ENCODE data around the gene LPP.

Gene LPP

GRCh38 chr3:188272481-188273372 lies 118.8 kb downstream of the LPP start:
- DNase-seq, result no peak

DNA sequence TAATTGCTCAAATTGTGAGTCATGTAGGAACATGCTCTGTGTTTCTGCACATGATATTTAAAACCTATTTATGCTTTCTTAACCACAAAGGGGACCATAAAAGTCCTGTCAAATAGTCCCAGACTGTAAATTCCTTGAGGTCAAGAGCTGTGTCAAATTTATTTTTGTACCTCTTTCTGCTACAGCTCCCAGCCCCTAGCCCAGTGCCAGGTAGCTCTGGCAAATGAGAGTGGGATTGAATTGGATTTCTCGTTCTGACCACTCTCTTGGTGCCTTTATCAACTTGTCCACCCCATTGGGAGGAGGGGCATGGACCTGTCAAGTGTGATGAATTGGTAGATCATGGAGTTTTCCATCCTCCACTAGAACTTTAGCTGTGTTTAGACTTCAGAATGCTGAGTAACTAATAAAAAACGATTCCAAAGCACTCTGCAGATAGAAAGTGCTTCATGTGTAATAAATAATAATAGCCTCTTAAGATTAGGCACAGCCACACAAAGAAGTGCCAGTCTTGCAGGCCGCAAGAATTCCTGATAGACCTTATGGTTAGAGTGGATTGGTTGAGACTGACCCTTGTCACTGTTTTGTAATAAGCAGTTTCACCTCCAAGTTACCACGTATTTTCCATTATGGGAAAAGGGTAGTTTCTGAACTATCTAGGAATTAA lies 120.4 kb downstream of the LPP start:
- DNase-seq, result no peak

GRCh38 chr3:188276375-188276774 lies 122.4 kb downstream of the LPP start:
- no peak for DNase-seq

- DNase-seq, result no peak
These were observed 124.9 kb downstream of the LPP start for GRCh38 chr3:188278717-188279324.

DNA sequence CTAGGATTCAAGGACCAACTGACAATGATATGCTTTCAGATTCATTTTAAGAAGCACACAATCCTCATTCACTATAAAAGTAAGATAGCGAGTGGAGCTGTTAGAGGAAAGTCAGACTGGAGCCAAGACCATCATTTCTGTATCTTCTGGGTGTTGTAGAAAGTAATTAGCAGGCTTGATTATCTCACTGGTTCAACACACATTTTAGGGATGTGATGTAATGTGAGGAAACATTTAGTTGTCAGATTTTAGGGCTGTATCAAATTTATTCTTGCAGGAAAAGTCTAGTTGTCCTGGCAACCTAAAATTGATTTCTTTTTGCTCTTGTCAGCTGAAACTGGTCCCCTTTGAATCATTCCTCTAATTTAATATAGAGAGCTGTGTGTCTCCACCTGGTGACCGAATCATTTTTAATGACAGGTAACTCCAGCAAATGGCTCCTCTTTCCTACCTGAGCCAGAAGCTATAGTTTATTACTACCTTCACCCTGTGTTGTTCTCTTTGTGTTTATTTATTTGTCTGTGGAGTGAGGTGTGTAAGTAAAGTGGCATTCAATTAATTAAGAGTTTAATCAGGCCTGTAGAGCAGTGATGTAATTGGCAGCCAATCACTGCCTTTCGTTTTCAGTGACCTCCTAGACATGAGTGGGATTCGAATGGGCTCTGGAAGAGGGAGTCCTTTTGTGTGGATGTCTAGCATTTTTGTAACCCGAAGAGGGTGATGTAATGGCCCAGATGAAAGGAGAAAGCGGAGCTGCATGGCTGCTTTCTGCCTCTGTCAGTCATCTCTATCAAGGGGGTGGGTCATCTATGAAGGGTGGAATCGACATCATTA lies 125.8 kb downstream of the LPP start:
- DNase-seq, result no peak

- DNase-seq, result no peak
These were observed 126.7 kb downstream of the LPP start for GRCh38 chr3:188280627-188281026.

GRCh38 chr3:188282871-188283270 lies 128.9 kb downstream of the LPP start:
- no peak for DNase-seq

- no peak for DNase-seq
These were observed 129.4 kb downstream of the LPP start for GRCh38 chr3:188283347-188283746.

DNA sequence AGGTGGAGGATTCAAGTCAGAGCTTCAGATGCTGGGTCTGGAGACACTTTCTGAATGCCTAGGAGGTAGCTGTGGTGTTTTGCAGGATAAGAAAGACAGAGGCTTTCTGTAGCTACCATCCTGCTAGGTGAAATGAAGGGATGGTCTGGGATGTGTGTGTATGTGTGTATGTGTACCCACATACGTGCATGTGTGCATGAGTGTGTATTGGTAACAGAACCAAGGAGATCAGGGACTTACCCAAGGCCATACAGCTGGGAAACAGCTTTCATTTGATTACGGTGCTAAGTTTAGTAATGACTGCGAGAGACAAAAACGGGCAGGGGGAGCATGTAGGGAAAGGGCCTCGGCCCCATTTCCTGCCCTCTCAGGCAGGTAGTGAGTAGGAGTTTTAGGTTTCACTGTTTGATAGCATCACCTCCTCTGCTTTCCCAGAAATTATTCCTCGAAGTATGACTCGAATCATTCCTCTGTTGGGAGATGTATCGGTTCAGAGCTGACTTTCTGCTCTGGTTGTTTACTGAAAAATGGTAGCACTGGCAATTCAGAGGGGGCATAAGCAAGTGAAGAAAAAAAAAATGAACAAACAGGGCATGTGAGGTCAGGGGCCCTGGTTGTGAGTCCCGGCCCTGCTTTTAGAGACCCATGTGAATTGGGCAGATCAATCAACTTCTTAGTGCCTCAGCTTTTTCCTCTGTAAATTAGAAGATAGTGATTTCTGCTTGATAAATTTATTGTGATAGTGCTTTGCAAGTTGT lies 130.7 kb downstream of the LPP start:
- DNase-seq, result no peak

DNA sequence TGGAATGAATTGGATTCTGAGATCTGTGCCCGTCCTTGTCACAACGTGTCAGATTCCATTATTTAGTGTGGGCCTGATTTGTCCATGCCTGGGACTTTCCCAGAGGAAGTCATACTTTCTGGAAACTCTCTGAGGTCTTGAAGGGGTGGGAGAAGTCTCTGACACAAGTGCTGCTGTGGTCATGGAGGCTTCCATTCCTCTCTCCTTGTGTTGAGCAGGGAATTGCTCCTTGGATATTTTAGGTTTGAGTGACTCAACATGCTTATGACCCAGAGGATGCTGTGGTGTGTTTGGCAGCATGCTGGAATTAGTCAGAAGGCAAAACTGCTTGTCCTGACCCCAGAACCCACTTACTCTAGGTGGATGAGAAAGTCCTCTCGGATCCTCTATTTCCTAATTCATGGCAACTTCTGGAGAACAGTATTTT lies 132.1 kb downstream of the LPP start:
- DNase-seq, result no peak

DNA sequence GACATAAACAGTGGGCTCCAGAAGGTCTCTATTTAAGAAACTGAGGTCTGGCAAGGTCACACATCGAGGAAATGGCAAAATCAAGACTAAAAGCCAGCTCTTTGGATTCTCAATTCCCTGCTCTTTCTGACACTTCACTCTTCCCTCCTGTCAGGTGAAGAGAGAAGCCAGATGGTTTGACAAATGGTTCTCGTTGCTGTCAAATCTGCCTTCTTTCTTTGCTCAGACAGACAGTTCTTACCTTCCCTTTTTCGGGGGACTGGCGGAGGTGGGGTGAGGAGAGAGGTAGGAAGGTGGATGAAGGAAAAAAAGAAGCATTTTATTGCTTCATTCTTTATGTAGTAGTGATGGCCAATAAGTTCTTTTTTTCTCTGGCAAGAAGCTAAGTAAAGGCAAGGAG lies 133.4 kb downstream of the LPP start:
- no peak for DNase-seq

DNA sequence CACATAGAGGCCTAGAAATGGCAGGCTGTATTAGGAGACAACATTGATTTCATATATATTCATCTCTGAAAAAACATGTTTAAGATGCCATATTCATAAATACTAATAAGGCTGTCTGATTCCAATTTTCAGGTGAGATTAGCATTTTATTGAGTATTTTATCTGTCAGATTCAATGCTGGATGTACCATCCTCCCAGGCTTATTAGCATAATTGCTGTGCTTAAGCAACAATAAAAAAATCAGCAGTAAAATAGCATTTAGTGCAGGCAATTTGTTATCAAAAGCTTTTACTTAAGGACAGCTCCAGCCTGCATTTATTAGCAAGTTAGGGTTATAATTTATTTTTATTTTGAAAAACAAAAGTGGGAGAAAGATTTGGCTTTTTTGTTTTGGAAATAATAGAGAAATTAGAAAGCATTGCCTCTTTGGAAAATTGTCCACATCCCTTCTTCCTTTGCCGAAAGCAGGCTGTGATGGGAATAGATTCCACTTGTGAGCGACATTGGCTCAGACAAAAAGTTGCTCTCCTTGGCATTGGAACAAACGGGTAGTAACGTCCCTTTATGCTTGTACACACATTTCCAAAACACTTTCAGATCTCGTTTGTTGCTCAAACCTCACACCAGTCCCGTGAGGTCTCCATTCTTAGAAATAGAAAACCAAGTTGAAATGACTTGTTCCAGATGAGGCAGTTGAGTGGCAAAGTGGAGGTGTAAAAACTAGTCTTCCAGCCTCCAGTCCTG lies 134.0 kb downstream of the LPP start:
- DNase-seq, result no peak

GRCh38 chr3:188292251-188292650 lies 138.3 kb downstream of the LPP start:
- no peak for DNase-seq

- no peak for DNase-seq
These were observed 138.9 kb downstream of the LPP start for GRCh38 chr3:188292827-188293226.

- no peak for DNase-seq
These were observed 140.2 kb downstream of the LPP start for GRCh38 chr3:188294113-188294512.

- DNase-seq, result no peak
These were observed 141.0 kb downstream of the LPP start for GRCh38 chr3:188294823-188295487.

- DNase-seq, result no peak
These were observed 141.9 kb downstream of the LPP start for GRCh38 chr3:188295876-188296275.

- DNase-seq, result no peak
These were observed 143.0 kb downstream of the LPP start for GRCh38 chr3:188296761-188297612.

DNA sequence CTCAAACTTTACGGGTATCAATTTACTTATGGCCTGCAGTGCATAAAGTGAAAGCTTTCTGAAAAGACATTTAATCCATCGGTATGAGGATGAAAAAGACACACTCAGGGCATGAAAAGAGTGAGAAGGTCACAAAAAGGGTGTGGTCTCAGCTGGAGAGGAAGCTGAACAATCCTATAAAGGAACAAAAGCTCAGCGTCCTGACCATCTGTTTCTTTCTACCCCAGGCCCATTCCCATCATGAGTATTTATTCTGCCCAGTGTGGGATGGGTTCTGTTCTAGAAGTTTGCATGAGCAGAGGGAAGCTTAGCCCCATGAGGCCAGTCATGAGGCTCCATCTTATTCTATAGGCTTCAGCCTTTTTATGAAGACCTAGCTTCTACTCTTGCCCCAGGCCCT lies 144.6 kb downstream of the LPP start:
- no peak for DNase-seq
